Thymus (tissue), 11 donors: ENCODE data around the gene NOLC1. TPM values are rescaled to one million over a fixed set of nuclear protein-coding genes. Genes with fewer than 3 reads are reported as not detected.

Source experiments
- DNase-seq, 9 donors: peaks; one replicate each; pipeline ENCODE4 v3.0.0-alpha.2; 2013; ENCODE audit warnings: low spot score in 9 of 9, low read depth in 6 of 9, missing footprints in 1 of 9
- H3K27ac ChIP-seq, 2 donors: one replicate each; pipeline ENCODE4 v1.5.1; 2013; ENCODE audit warnings: control low read depth in 1 of 2, low read depth in 1 of 2, low read length in 1 of 2, mild to moderate bottlenecking in 1 of 2, moderate library complexity in 1 of 2
- H3K27me3 ChIP-seq, 2 donors: one replicate each; pipeline ENCODE4 v1.5.1; 2013; ENCODE audit warnings: low read length in 1 of 2; ENCODE audit not compliant: control insufficient read depth in 2 of 2, insufficient read depth in 1 of 2
- H3K36me3 ChIP-seq, 2 donors: one replicate each; pipeline ENCODE4 v1.5.1; 2013; ENCODE audit warnings: low read length in 1 of 2, mild to moderate bottlenecking in 1 of 2, moderate library complexity in 1 of 2; ENCODE audit not compliant: control insufficient read depth in 2 of 2, insufficient read depth in 2 of 2
- H3K4me1 ChIP-seq, 2 donors: one replicate each; pipeline ENCODE4 v1.5.1; 2013; ENCODE audit warnings: low read length in 2 of 2; ENCODE audit not compliant: control insufficient read depth in 2 of 2, insufficient read depth in 2 of 2
- H3K4me3 ChIP-seq, 2 donors: one replicate each; pipeline ENCODE4 v1.5.1; 2013; ENCODE audit warnings: low read length in 2 of 2, control low read depth in 1 of 2, mild to moderate bottlenecking in 1 of 2
- H3K9me3 ChIP-seq, 2 donors: one replicate each; pipeline ENCODE4 v1.5.1; 2013; ENCODE audit warnings: low read length in 1 of 2, mild to moderate bottlenecking in 1 of 2; ENCODE audit not compliant: control insufficient read depth in 2 of 2, insufficient read depth in 1 of 2
- WGBS: extraction: QIAGEN DNeasy Blood & Tissue Kit; methylation state at CpG from one replicate; pipeline ENCODE4 v1.1.7; 2013; 5-methylcytosine and 5-hydroxymethylcytosine counted together
- polyA plus RNA-seq: library from polyadenylated mRNA; stranded (reverse); fragments of 200-250 nt; gene quantifications from one replicate; pipeline ENCODE4 v1.2.3, GENCODE V29; 2013
- total RNA-seq: library from RNA; stranded (reverse); fragments of 120-200 nt; gene quantifications from one replicate; pipeline ENCODE4 v1.2.4, GENCODE V29; 2013
- donor health status: healthy.

NOLC1 gene
- total and polyA plus RNA-seq, 2 donors = 42.5 to 64.9 TPM

DNA sequence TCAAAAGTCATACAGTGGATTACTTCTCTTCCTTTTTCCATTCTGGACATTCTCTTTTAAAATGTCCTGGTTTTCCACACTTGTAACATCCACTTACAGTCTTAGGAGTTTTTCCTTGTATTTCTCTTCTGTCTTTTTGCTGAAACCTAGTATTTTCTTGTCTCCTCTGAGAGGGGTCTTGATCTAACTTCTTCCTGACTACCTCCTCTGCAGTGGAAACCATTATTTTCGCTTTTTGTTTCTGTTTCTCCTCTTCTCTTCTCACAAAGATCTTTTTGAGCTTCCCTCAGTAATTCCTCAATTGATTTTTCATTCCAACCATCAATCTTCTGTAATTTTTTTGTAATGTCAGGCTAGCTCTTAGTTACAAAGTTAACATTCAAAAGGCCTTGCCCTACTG, 50.2 kb downstream of the NOLC1 start:
- DNase-seq = no peak
- 92% methylated on average over 1 of the region's 1 CpG for WGBS

DNA sequence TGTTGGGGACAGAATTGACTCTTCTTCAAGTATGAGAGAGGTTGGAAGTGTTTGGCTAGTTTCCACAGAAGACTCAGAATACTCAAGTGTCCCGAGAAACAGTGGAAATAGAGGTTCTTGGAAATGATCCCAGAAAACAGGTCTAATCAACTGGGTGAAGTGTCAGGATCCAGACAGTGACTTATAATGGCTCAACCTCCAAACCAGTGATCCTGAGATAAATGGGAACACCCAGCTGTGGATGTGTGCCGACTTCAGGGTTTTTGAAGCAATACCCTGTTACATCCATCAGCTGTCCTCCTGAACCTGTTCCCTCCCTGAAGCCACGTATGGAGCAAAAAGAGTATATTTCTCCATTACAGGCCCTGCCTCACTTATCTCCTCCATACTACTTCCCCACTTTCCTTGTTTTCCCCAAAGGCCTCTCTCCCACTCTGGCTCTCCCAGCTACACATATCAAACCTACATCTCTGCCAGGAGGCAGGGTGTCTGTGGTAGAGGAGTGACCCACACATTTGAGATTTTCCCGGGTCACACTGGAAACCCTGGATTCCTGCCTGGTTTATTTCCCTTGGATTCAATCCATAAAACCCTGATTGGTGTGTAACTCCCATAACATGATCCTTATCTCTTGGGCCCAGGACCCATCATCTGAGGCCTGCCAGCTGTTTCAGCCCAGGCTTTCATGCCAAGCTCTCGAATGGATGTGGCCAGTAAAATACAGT, 56.3 kb downstream of the NOLC1 start:
- no peaks in the 10 kb centered on the region for H3K36me3 ChIP-seq
- 91% methylated on average over 5 of the region's 5 CpGs for WGBS
- H3K27me3 ChIP-seq = no peaks in the 10 kb centered on the region
- peaks cover 0 to 8% of the 10 kb centered on the region in 2 donors for H3K9me3 ChIP-seq
- no peaks in the 10 kb centered on the region for H3K4me1 ChIP-seq
- H3K4me3 ChIP-seq = no peak overlapping the region
- DNase-seq = no peak
- no peak overlapping the region for H3K27ac ChIP-seq

More for the DNA sequence above, 50.2 kb downstream of the NOLC1 start:
- Histone ChIP-seq H3K4me3 (no peak overlapping the region), H3K27ac (no peak overlapping the region), H3K27me3 (no peaks in the 10 kb centered on the region), H3K36me3 (no peaks in the 10 kb centered on the region), H3K4me1 (no peaks in the 10 kb centered on the region), H3K9me3 (peaks cover 0 to 8% of the 10 kb centered on the region in 2 donors)

DNA sequence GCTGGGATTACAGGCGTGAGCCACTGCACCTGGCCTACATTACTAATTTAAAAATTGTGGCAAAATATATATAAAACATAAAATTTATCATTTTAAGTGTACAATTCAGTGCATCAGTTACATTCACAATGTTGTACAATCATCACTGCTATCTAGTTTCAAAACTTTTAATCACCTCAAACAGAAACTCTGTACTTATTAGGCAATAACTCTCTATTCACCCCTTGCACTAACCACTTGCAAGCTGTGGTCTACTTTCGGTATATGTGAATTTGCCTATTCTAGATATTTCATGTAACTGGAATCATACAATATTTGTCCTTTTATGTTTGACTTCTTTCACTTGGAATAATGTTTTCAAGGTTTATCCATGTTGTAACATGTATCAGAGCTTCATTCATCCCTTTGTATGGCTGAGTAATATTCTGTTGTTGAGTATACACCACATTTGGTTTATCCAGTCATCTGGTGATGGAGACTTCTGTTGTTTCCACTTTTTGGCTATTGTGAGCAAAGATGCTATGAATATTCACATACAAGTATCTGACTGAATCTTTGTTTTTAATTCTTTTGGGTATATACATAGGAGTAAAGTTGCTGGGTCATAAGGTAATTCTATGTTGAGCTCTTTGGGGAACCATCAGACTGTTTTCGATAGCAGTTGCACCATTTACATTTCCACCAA, 59.6 kb downstream of the NOLC1 start:
- no peaks in the 10 kb centered on the region for H3K4me1 ChIP-seq
- H3K27ac ChIP-seq = no peak overlapping the region
- no peak for DNase-seq
- no peaks in the 10 kb centered on the region for H3K36me3 ChIP-seq
- no peak overlapping the region for H3K4me3 ChIP-seq
- 98% methylated on average over 3 of the region's 3 CpGs for WGBS
- no peaks in the 10 kb centered on the region for H3K9me3 ChIP-seq
- no peaks in the 10 kb centered on the region for H3K27me3 ChIP-seq

Other genes starting within 250 kb of the NOLC1 start
- gene ARMH3, start 96.2 kb upstream of the NOLC1 start, total RNA-seq = 8.7 TPM
- gene ARMH3, start 96.2 kb upstream of the NOLC1 start, polyA plus RNA-seq = 18.2 TPM
- gene HPS6, start 87.0 kb upstream of the NOLC1 start, total RNA-seq = 15.3 TPM
- 8.7 TPM for gene HPS6, start 87.0 kb upstream of the NOLC1 start, polyA plus RNA-seq
- gene LDB1, start 32.0 kb upstream of the NOLC1 start, total RNA-seq = 52.0 TPM
- gene LDB1, start 32.0 kb upstream of the NOLC1 start, polyA plus RNA-seq = 42.7 TPM
- gene PPRC1, start 19.3 kb upstream of the NOLC1 start, total RNA-seq = 7.6 TPM
- 19.3 TPM for gene PPRC1, start 19.3 kb upstream of the NOLC1 start, polyA plus RNA-seq
- 0.19 TPM for gene ELOVL3, start 73.9 kb downstream of the NOLC1 start, total RNA-seq
- gene ELOVL3, start 73.9 kb downstream of the NOLC1 start, polyA plus RNA-seq = 0.48 TPM
- gene PITX3, start 89.1 kb downstream of the NOLC1 start, total RNA-seq = 0.05 TPM
- gene PITX3, start 89.1 kb downstream of the NOLC1 start, polyA plus RNA-seq = 0.02 TPM
- 9.6 TPM for gene GBF1, start 93.1 kb downstream of the NOLC1 start, total RNA-seq
- gene GBF1, start 93.1 kb downstream of the NOLC1 start, polyA plus RNA-seq = 11.1 TPM
- gene NFKB2, start 243.3 kb downstream of the NOLC1 start, total RNA-seq = 35.6 TPM
- gene NFKB2, start 243.3 kb downstream of the NOLC1 start, polyA plus RNA-seq = 37.8 TPM